Activated effector memory CD4-positive, alpha-beta T cell treated with Interleukin-2 at 50 U/mL for 16 hours (primary cell): ENCODE results near the gene C10orf143.

ENCODE experiments used
- DNase-seq: peaks from one replicate; pipeline ENCODE4 v3.0.0-alpha.2; 2020

C10orf143 gene

DNA sequence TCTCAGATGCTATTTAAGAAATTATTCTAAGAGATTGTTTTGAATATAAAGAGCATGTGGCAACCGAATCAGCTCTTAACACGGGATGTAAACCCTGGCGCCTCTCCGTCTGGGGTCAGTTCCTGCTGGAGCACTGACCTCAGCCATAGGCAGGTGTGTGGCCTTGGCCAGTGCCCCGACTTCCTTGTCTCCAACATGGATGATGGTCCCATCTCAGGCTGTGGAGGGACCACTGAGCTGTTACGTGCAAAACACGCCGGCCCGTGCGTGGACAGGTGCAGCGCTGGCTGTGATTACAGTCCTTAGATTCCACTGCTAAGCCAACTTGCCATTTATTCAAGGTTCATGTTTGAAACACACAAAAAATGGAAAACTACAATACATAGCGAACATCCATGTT, 59.9 kb downstream of the C10orf143 start:
- DNase-seq = no peak

GRCh38 chr10:130049987-130050386, 60.6 kb downstream of the C10orf143 start:
- no peak for DNase-seq

DNA sequence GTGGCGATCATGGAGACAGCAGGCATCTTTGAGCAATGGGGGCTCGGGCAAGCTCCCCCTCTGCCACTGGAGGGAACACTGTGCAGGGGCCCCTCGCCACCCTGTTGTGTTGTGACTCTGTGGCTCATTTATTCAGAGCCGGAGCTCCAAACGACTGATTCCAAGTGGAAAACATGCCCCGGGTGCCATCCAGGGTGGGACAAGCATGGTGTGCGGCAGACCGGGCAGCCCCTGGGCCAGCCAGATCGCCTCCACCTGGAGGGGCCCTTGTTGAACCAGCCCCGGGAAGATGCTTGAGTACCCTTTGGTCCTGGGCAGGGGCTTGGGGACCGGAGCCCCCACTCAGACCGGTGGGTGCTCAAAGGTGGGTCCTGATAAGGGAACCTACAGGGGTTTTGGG, 61.4 kb downstream of the C10orf143 start:
- DNase-seq = no peak

- DNase-seq = no peak
These were observed 62.5 kb downstream of the C10orf143 start for GRCh38 chr10:130048081-130048480.

DNA sequence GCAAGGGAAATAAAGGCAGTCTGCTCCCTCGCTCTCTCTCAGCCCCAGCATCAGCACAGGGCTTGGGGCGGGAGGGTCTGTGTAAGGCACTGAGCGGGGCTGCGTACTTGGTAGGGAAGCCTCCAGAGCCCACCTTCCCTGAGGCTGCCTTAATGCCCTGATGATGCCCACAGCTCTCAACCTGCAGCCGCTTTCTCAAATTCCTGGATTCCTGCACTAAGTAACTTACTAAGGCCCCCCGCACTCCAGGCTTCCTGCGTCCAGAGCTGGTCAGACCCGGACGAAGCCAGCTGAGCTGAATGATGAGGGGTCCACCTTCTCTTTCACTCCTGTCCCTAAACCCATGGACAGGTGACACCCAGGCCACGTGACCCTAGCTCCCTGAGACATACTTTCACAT, 63.3 kb downstream of the C10orf143 start:
- DNase-seq = no peak

DNA sequence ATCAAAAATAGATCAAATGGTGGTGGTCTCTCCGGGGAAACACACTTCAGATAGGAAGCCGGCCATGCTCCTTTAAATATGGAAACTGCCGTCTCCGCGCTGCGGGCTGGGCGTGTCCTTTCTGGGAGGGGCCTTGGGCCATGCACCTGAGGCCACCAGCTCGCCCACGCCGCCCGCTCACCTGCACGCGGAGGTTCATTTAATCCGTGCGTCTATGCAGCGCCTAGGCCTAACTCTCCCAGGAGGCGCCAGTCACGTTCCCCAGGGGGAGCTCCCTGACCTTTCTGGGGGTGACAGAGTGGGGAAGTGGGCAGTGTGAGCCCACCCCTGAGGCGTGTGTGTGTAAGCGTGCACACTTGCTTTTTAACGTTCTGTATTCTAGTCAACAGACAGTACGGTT, 64.0 kb downstream of the C10orf143 start:
- no peak for DNase-seq

- DNase-seq = no peak
These were observed 64.8 kb downstream of the C10orf143 start for GRCh38 chr10:130045801-130046321.

DNA sequence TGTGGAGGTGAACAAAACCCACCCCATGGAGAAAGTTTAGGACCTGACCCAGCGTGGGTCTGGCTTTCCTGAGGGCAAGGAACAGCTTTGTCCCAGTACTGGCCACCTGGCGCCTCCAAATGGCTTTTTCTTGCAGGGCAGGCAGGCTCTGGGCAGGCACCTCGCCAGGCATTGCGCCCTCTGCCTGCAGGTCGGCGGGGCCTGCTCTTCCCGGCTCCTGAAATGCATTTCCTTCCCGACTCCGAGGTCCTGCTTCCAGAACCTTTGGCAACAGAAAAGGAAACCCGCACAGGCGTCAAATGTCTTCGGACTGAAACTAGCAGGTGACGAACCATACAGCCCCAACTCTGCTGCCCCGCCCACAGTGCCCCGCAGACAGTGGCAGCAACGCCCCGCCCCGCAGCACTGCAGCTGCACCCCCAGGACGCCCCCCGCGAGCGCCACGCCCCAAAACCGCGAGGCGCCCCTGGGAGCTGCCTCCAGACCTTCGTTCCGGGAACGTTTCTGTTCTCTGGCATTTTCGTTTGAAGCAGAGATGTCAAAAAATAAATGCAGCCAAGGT, 65.5 kb downstream of the C10orf143 start:
- DNase-seq = no peak

DNA sequence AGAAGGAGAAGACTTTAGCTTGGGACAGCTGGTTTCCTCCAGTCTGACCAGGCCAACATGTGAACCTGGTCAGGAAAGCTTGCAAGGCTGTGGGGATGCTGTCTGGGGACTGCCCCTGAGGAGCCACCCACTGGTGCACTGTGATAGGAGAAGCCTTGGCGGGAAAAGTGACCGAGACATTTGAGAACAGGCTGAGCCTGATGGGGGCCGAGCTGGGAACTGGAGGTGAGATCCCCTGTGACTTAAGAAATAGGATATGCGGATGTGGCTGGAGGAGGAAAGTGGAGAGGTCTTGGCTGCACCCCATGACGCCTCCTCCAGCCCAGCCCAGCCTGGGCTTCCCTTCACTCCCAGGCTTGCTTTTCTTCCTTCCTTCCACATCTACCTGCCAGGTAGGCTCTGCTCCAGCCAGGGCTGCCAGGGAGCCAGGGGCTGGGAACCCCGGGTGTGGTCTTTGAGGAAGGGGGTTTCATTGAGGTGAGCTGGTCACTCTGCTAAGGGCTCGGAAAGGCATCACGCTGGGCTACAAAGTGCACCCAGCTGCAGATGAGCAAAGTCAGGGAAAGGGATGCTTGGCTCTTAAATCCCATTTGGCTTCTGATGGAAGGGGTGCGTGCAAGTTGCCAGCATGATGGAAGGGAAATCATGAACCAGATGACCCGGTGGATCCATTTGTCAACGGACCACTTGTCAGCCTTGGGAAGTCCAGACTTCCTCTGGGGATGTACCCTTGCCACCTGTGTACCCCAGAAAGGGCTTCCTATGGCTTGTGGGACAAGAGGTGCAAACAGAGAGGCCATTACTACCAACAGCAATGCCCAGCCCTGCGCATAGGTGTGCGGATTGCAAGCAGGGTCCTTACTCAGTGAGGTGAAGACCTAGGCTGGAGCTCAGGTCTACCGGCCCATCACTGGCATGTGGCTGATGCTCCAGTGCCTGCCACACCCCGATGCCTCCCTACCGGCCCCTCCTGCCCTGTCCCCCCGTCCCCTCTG, 66.3 kb downstream of the C10orf143 start:
- no peak for DNase-seq

GRCh38 chr10:130043491-130043890, 67.1 kb downstream of the C10orf143 start:
- no peak for DNase-seq

GRCh38 chr10:130042381-130042780, 68.2 kb downstream of the C10orf143 start:
- DNase-seq = no peak

- no peak for DNase-seq
These were observed 68.9 kb downstream of the C10orf143 start for GRCh38 chr10:130041451-130042371.

GRCh38 chr10:130040817-130041330, 69.8 kb downstream of the C10orf143 start:
- no peak for DNase-seq

- DNase-seq = no peak
These were observed 70.3 kb downstream of the C10orf143 start for GRCh38 chr10:130040351-130040750.

DNA sequence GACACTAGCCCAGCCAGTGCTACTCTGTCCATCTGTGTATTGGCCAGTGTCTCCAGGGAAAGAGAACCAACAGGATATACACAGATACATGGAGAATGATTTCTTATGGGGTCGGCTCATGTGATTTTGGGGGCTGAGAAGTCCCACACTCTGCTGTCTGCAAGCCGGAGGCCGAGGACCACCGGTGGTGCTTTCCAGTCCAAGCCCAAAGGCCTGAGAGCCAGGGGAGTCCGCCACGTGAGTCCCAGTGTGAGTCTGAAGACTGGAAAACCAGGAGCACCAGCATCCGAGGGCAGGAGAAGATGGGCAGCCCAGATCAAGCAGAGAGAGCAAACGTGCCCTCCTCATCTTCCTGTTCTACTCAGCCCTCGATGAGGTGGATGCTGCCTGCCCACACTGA, 71.5 kb downstream of the C10orf143 start:
- DNase-seq = no peak

DNA sequence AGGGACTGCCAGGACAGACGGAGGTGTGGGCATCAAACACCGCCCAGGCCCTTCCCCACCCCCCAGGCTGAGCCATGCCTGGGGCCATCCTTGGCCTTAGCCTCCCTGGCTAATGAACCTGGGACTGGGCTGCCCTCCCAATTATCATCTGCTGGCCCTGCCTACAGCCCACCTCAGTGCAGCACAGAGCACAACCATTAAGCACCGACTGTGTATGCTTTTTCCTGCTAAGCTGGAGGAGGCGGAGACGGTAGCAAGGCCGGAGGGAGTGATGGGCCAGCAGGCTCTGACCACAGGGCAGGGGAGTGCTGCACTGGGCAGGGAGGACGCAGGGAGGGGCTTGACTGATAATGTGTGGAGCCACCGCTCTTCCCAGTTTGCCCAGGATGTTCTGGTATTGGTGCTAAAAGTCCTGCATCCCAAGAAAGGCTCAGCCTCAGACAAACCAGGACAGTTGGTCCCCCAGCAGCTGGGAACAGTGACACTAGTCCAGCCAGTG, 72.0 kb downstream of the C10orf143 start:
- DNase-seq = no peak

DNA sequence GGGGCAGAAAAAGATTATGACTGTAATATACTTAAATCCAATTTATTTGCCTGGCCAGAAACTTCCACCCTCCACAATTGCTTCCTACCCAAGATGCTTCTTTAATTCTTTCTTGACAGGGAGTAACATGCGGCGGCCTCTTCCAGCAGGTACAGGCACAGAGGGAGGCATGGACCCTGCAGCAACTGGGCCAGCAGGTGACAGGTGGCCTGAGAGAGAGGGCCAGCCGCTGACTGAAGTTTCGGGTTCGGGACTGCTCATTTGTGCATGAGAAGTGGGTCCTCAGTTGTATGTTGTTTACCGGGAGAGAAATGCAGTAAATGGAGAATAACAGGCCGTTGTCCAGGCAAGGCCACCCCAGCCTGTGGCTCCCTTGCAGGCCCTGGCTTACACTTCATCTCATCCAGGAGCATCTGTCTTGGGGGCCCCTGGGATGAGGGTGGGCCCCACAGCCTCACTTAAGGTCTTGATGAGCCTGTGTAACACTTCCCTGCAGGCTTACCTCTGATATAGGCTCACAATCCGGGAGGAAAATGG, 72.5 kb downstream of the C10orf143 start:
- DNase-seq = no peak

- DNase-seq = no peak
These were observed 73.4 kb downstream of the C10orf143 start for GRCh38 chr10:130037169-130037661.

GRCh38 chr10:130036296-130037065, 74.1 kb downstream of the C10orf143 start:
- no peak for DNase-seq

- no peak for DNase-seq
These were observed 81.4 kb downstream of the C10orf143 start for GRCh38 chr10:130029209-130029608.

GRCh38 chr10:130028465-130028819, 82.2 kb downstream of the C10orf143 start:
- DNase-seq = no peak
